CD14-positive monocyte (primary cell): Measurements from ENCODE around the gene ANKLE1. TPM values are rescaled to one million over a fixed set of nuclear protein-coding genes. Genes with fewer than 3 reads are reported as not detected.

Experiments used
- DNase-seq, 3 donors: peaks; one replicate each; pipeline ENCODE4 v3.0.0-alpha.2; 2011 to 2022
- H2AFZ ChIP-seq: 2 replicates; pipeline ENCODE4 v1.6.0; 2012; ENCODE audit warnings: mild to moderate bottlenecking, low read depth, low read length, inconsistent platforms; ENCODE audit not compliant: insufficient read depth, poor library complexity, severe bottlenecking
- H3K27ac ChIP-seq, 2 donors: 1 replicate in 1 of 2; 2 replicates in 1 of 2; pipeline ENCODE4 v1.5.1; 2012 to 2013; ENCODE audit warnings: low read length in 2 of 2, control low read depth in 1 of 2, inconsistent platforms in 1 of 2, low read depth in 1 of 2, mild to moderate bottlenecking in 1 of 2
- H3K27me3 ChIP-seq, 2 donors: one replicate each; pipeline versions ENCODE4 v1.6.0 to v1.6.1; 2011 to 2013; ENCODE audit warnings: low read length in 2 of 2; ENCODE audit not compliant: control insufficient read depth in 2 of 2, insufficient read depth in 2 of 2
- H3K36me3 ChIP-seq, 2 donors: replicated peaks in 1 of 2; 1 replicate in 1 of 2; 2 replicates in 1 of 2; pipeline versions ENCODE4 v1.5.1 to v1.6.1; 2012 to 2013; ENCODE audit warnings: low read length in 2 of 2, control low read depth in 1 of 2, inconsistent platforms in 1 of 2, mild to moderate bottlenecking in 1 of 2; ENCODE audit not compliant: insufficient read depth in 2 of 2, control insufficient read depth in 1 of 2
- H3K4me1 ChIP-seq, 2 donors: 1 replicate in 1 of 2; 2 replicates in 1 of 2; pipeline versions ENCODE4 v1.5.1 to v1.6.1; 2012 to 2013; ENCODE audit warnings: low read length in 2 of 2, control low read depth in 1 of 2, inconsistent platforms in 1 of 2, mild to moderate bottlenecking in 1 of 2, moderate library complexity in 1 of 2; ENCODE audit not compliant: insufficient read depth in 2 of 2, control insufficient read depth in 1 of 2
- H3K4me2 ChIP-seq: replicated peaks from 2 replicates; pipeline ENCODE3; 2012; ENCODE audit warnings: low read length, moderate library complexity, mild to moderate bottlenecking; ENCODE audit not compliant: poor library complexity, severe bottlenecking; ENCODE audit errors: extremely low read depth
- H3K4me3 ChIP-seq, 3 experiments: fragments of 200-600 bp in 1 of 3; sonication (generic) in 1 of 3; replicated peaks in 1 of 3; 1 replicate in 2 of 3; 2 replicates in 1 of 3; pipeline ENCODE4 v1.5.1; 2011 to 2013; ENCODE audit warnings: low read length in 3 of 3, mild to moderate bottlenecking in 3 of 3, control low read depth in 2 of 3, low read depth in 2 of 3, inconsistent platforms in 1 of 3, moderate library complexity in 1 of 3
- H3K79me2 ChIP-seq: 2 replicates; pipeline ENCODE4 v1.6.0; 2012; ENCODE audit warnings: mild to moderate bottlenecking, control low read depth, inconsistent platforms, low read length, moderate library complexity; ENCODE audit not compliant: insufficient read depth
- H3K9ac ChIP-seq: 2 replicates; pipeline ENCODE4 v1.6.0; 2017; ENCODE audit warnings: low read length, mild to moderate bottlenecking; ENCODE audit not compliant: insufficient read depth, poor library complexity, severe bottlenecking
- H3K9me3 ChIP-seq, 2 donors: replicated peaks in 1 of 2; 1 replicate in 1 of 2; 2 replicates in 1 of 2; pipeline versions ENCODE4 v1.5.1 to v1.6.1; 2012 to 2013; ENCODE audit warnings: low read length in 2 of 2, control low read depth in 1 of 2; ENCODE audit not compliant: control insufficient read depth in 1 of 2, insufficient read depth in 1 of 2
- H4K20me1 ChIP-seq: 2 replicates; pipeline ENCODE4 v1.6.0; 2012; ENCODE audit warnings: mild to moderate bottlenecking, low read length, control low read depth, moderate library complexity; ENCODE audit not compliant: insufficient read depth
- H3K27ac Mint-ChIP-seq, 7 donors: one replicate each; pipeline ENCODE4 v1.8.0; 2020; ENCODE audit warnings: mild to moderate bottlenecking in 7 of 7, mixed read lengths in 7 of 7, moderate library complexity in 6 of 7, inconsistent platforms in 2 of 7
- H3K27me3 Mint-ChIP-seq, 3 donors: one replicate each; pipeline ENCODE4 v1.8.0; 2021 to 2022; ENCODE audit warnings: low read depth in 3 of 3, mild to moderate bottlenecking in 3 of 3, mixed read lengths in 3 of 3, moderate library complexity in 3 of 3, inconsistent platforms in 1 of 3
- H3K36me3 Mint-ChIP-seq, 2 donors: one replicate each; pipeline ENCODE4 v1.8.0; 2020; ENCODE audit warnings: mixed read lengths in 2 of 2, inconsistent platforms in 1 of 2, mild to moderate bottlenecking in 1 of 2
- H3K4me1 Mint-ChIP-seq: one replicate; pipeline ENCODE4 v1.8.0; 2020; ENCODE audit warnings: mild to moderate bottlenecking, mixed read lengths
- H3K4me3 Mint-ChIP-seq, 2 donors: one replicate each; pipeline ENCODE4 v1.8.0; 2020; ENCODE audit warnings: mild to moderate bottlenecking in 2 of 2, mixed read lengths in 2 of 2, moderate library complexity in 1 of 2
- H3K9me3 Mint-ChIP-seq, 7 donors: one replicate each; pipeline ENCODE4 v1.8.0; 2020 to 2022; ENCODE audit warnings: mixed read lengths in 7 of 7, mild to moderate bottlenecking in 6 of 7, moderate library complexity in 6 of 7, inconsistent platforms in 2 of 7
- WGBS: methylation state at CpG from one replicate; pipeline ENCODE4 v1.1.5; 2013; ENCODE audit warnings: missing lambda C conversion rate; ENCODE audit not compliant: insufficient coverage; 5-methylcytosine and 5-hydroxymethylcytosine counted together
- intact Hi-C, 2 donors: fragments of 100-400 bp; cut with micrococcal nuclease; formaldehyde crosslinking; loops; one replicate each; pipeline versions ENCODE4 v1.15.0 to v1.15.1; 2023
- polyA plus RNA-seq, 3 donors: library from polyadenylated mRNA; depleted of rRNA in 1 of 3; unstranded in 2 of 3; stranded (reverse) in 1 of 3; fragments of 300-500 nt in 2 of 3; fragments of >200 nt in 1 of 3; fragmentation: Illumina TruSeq in 2 of 3; gene quantifications; 1 replicate in 2 of 3; 2 replicates in 1 of 3; pipeline ENCODE4 v1.2.3, GENCODE V29; 2012 to 2021
- TF ChIP-seq, protein P1 (sequence below): fragments of 200-600 bp; IDR thresholded peaks from one replicate; pipeline ENCODE4 v1.8.0; 2022; ENCODE audit warnings: antibody characterized with exemption, mild to moderate bottlenecking

Gene ANKLE1
- polyA plus RNA-seq, 3 donors = 1.3 to 8.5 (median 2.2) TPM

DNA sequence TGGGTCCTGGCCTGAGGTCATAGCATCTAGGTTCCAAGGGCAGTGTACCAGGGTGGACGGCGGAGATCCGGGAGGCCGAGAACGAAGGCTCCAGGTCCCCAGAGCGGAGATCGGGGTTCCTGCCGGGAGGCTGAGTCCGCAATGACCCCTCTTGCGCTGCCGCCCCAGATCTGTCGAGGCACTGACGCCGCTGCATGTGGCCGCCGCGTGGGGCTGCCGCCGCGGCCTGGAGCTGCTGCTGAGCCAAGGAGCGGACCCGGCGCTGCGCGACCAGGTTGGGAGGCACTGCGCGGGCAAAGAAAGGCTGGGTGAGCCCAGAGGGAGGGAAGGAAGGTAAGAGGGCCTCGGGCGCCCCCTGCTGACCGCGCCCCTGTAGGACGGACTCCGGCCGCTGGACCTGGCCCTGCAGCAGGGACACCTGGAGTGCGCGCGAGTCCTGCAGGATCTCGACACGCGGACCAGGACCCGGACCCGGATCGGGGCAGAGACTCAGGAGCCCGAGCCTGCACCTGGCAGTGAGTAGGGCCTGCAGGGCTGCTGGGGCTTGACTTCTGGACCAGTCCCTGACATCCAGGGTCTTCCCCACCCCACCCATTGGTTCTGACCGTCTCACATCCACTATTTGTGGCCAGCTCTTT lies 906 bp downstream of the ANKLE1 start:
- Mint-ChIP-seq H3K36me3 (peaks cover 12 to 41% of the 10 kb centered on the region in 2 donors), H3K27ac (peak overlapping the region in 3 of 7 donors; percentile 33 to 75 (median 53)), H3K27me3 (peaks cover 0 to 2% (median 0%) of the 10 kb centered on the region in 3 donors), H3K9me3 (no peaks in the 10 kb centered on the region), H3K4me3 (peak overlapping the region; percentile 81 to 91), H3K4me1 (peaks cover 19% of the 10 kb centered on the region)
- Histone ChIP-seq H3K4me2 (peak overlapping the region; percentile 82), H3K9ac (peak overlapping the region; percentile 61), H3K4me3 (peak overlapping the region; percentile 53 to 81 (median 58)), H3K79me2 (no peaks in the 10 kb centered on the region), H3K27ac (no peak overlapping the region), H3K4me1 (peaks cover 26 to 27% of the 10 kb centered on the region in 2 donors), H3K9me3 (no peaks in the 10 kb centered on the region), H3K36me3 (peaks cover 8 to 42% of the 10 kb centered on the region in 2 donors), H2AFZ (peak overlapping the region; percentile 85), H4K20me1 (peaks cover 4% of the 10 kb centered on the region), H3K27me3 (no peaks in the 10 kb centered on the region)
- peak; percentile 76 to 83 (median 80) for DNase-seq
- intact Hi-C loops = loop anchor here (2.0 to 5.0 kb wide), 2 partner anchors 24 to 75 kb away; no protein-coding TSS in a partner anchor
- TF ChIP-seq, protein P1, sequence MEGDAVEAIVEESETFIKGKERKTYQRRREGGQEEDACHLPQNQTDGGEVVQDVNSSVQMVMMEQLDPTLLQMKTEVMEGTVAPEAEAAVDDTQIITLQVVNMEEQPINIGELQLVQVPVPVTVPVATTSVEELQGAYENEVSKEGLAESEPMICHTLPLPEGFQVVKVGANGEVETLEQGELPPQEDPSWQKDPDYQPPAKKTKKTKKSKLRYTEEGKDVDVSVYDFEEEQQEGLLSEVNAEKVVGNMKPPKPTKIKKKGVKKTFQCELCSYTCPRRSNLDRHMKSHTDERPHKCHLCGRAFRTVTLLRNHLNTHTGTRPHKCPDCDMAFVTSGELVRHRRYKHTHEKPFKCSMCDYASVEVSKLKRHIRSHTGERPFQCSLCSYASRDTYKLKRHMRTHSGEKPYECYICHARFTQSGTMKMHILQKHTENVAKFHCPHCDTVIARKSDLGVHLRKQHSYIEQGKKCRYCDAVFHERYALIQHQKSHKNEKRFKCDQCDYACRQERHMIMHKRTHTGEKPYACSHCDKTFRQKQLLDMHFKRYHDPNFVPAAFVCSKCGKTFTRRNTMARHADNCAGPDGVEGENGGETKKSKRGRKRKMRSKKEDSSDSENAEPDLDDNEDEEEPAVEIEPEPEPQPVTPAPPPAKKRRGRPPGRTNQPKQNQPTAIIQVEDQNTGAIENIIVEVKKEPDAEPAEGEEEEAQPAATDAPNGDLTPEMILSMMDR = peak; percentile 96
- 2% methylated on average over 44 of the region's 45 CpGs for WGBS

DNA sequence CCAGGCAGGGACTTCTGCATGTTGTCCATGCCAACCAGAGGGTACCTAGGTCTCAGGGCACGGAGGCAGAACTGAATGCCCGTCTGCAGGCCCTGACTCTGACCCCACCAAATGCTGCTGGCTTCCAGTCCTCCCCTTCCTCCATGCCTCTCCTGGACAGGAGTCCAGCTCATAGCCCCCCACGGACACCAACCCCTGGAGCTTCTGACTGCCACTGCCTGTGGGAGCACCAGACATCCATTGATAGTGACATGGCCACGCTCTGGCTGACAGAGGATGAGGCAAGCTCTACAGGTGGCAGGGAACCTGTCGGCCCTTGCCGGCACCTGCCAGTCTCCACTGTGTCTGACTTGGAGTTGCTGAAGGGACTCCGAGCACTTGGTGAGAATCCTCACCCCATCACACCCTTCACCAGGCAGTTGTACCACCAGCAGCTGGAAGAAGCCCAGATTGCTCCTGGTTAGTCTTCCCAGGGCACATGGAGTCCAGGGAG lies 1.8 kb downstream of the ANKLE1 start:
- no peak overlapping the region for H3K27ac ChIP-seq
- peak overlapping the region in 1 of 2 donors; percentile 56 for H3K4me3 Mint-ChIP-seq
- H3K27me3 ChIP-seq = no peaks in the 10 kb centered on the region
- H4K20me1 ChIP-seq = peaks cover 4% of the 10 kb centered on the region
- peak overlapping the region in 1 of 7 donors; percentile 6 for H3K27ac Mint-ChIP-seq
- H3K27me3 Mint-ChIP-seq = peaks cover 0 to 2% (median 2%) of the 10 kb centered on the region in 3 donors
- H3K4me3 ChIP-seq = no peak overlapping the region
- H3K9me3 Mint-ChIP-seq = no peaks in the 10 kb centered on the region
- no peak overlapping the region for H2AFZ ChIP-seq
- peaks cover 10 to 36% of the 10 kb centered on the region in 2 donors for H3K36me3 Mint-ChIP-seq
- H3K4me1 Mint-ChIP-seq = peaks cover 17% of the 10 kb centered on the region
- 98% methylated on average over 7 of the region's 7 CpGs for WGBS
- no peaks in the 10 kb centered on the region for H3K9me3 ChIP-seq
- peaks cover 8 to 39% of the 10 kb centered on the region in 2 donors for H3K36me3 ChIP-seq
- intact Hi-C loops = loop anchor here (2.0 to 5.0 kb wide), 2 partner anchors 25 to 76 kb away; no protein-coding TSS in a partner anchor
- no peak overlapping the region for H3K9ac ChIP-seq
- TF ChIP-seq, protein P1 = no peak
- DNase-seq = no peak
- no peak overlapping the region for H3K4me2 ChIP-seq
- peaks cover 25 to 26% of the 10 kb centered on the region in 2 donors for H3K4me1 ChIP-seq
- H3K79me2 ChIP-seq = no peaks in the 10 kb centered on the region
